Measurements from ENCODE around the gene MYMX.
A peak's percentile ranks its signal among the peaks of the same experiment; 100 is the strongest.

Gene MYMX

DNA sequence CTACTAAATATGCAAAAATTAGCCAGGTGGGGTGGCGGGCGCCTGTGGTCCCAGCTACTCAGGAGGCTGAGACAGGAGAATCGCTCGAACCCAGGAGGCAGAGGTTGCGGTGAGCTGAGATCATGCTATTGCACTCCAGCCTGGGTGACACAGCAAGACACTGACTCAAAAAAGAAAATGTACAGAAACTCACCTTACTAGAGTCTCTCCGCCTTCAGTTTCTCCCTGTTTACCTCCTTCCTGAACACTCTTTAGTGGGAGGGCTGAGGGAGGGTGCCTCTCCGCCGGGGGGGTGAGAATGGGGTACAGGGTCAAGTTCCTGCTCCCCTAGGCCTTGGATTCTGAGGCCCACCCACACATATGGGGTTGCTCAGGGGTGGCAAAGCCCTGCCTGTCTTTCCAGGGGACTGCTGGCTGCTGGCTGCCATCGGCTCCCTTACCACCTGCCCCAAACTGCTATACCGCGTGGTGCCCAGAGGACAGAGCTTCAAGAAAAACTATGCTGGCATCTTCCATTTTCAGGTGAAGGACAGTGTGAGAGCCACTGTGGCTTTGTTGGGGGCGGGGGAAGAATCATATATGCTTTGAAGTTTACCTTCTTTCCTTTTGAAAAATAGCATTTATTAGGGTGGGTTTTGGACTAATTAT is 44.7 kb upstream of the MYMX start:
- no peak overlapping the region for H4K8ac ChIP-seq (ENCODE audit: low read depth, low read length)
- no peak overlapping the region for H4K12ac ChIP-seq (ENCODE audit: low read depth, low read length)
- peaks cover 7 to 10% of the 10 kb centered on the region in 2 experiments for H3K4me1 ChIP-seq (ENCODE audit: control insufficient read depth in 1 of 2, insufficient read depth in 2 of 2, low read length in 2 of 2)
- H3K27ac ChIP-seq (ENCODE audit: low read depth, low read length), result no peak overlapping the region
- H3K4me2 ChIP-seq (ENCODE audit: low read length), result no peak overlapping the region
- no peaks in the 10 kb centered on the region for H3K36me3 ChIP-seq (ENCODE audit: control insufficient read depth in 1 of 2, insufficient read depth in 2 of 2, low read length in 2 of 2)
- H3K4me3 ChIP-seq (ENCODE audit: low read depth, low read length), result no peak overlapping the region
- H3K9ac ChIP-seq (ENCODE audit: low read length), result no peak overlapping the region
- no peak for DNase-seq
- H2AFZ ChIP-seq (ENCODE audit: insufficient read depth, low read length, poor library complexity), result no peak overlapping the region
- H2AK5ac ChIP-seq (ENCODE audit: low read length), result peak overlapping the region; percentile 18
- H2BK5ac ChIP-seq (ENCODE audit: low read depth, low read length, poor library complexity), result no peak overlapping the region
- no peak overlapping the region for H3K18ac ChIP-seq (ENCODE audit: low read length)
- no peak overlapping the region for H2BK12ac ChIP-seq (ENCODE audit: low read length)
- H3K4ac ChIP-seq (ENCODE audit: low read depth, low read length), result no peak overlapping the region
- H2BK120ac ChIP-seq (ENCODE audit: insufficient read depth, low read length, poor library complexity), result no peak overlapping the region
- H3K27me3 ChIP-seq (ENCODE audit: insufficient read depth, low read length), result no peaks in the 10 kb centered on the region
- H3K79me2 ChIP-seq (ENCODE audit: control insufficient read depth, insufficient read depth, low read length, poor library complexity), result no peaks in the 10 kb centered on the region
- H3K79me1 ChIP-seq (ENCODE audit: low read length), result peaks cover 7% of the 10 kb centered on the region
- H4K91ac ChIP-seq (ENCODE audit: low read depth, low read length), result peak overlapping the region; percentile 7
- WGBS (ENCODE audit: extremely low coverage, insufficient coverage, insufficient read length), result no CpG with 5 or more reads among the region's 12 CpGs
- H3K14ac ChIP-seq (ENCODE audit: low read length), result no peak overlapping the region
- peaks cover 3% of the 10 kb centered on the region for H3K9me3 ChIP-seq (ENCODE audit: insufficient read depth, low read depth, low read length)
- H3K23ac ChIP-seq (ENCODE audit: low read length), result no peak overlapping the region

DNA sequence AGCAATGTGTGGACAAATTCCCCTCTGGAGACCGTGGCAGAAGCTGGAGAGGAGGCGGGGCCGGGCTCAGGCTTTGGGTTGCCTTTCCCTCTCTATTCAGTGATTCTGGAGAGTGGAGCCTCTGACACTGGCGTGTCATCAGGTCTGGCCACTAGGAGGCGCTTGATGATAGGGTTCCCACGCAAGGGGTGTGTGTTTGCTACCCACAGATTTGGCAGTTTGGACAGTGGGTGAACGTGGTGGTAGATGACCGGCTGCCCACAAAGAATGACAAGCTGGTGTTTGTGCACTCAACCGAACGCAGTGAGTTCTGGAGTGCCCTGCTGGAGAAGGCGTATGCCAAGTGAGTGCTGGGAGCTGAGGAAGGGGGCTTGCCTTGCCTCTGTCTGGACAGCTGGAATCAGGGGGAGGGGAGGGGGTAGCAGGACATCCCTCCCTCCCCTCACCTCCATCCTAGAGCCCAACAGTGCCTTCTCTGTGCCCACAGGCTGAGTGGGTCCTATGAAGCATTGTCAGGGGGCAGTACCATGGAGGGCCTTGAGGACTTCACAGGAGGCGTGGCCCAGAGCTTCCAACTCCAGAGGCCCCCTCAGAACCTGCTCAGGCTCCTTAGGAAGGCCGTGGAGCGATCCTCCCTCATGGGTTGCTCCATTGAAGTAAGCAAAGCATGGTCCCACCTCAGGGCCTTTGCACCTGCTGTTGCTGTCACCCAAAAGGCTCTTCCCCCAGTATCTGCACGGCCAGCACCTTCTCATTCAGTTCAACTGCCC is 43.8 kb upstream of the MYMX start:
- H2BK12ac ChIP-seq (ENCODE audit: low read length), result peak overlapping the region; percentile 25
- peaks cover 5% of the 10 kb centered on the region for H3K9me3 ChIP-seq (ENCODE audit: insufficient read depth, low read depth, low read length)
- H4K8ac ChIP-seq (ENCODE audit: low read depth, low read length), result no peak overlapping the region
- no peak overlapping the region for H2BK5ac ChIP-seq (ENCODE audit: low read depth, low read length, poor library complexity)
- H2BK120ac ChIP-seq (ENCODE audit: insufficient read depth, low read length, poor library complexity), result peak overlapping the region; percentile 34
- H2AK5ac ChIP-seq (ENCODE audit: low read length), result peak overlapping the region; percentile 16
- H3K36me3 ChIP-seq (ENCODE audit: control insufficient read depth in 1 of 2, insufficient read depth in 2 of 2, low read length in 2 of 2), result no peaks in the 10 kb centered on the region
- no peaks in the 10 kb centered on the region for H3K79me2 ChIP-seq (ENCODE audit: control insufficient read depth, insufficient read depth, low read length, poor library complexity)
- H3K18ac ChIP-seq (ENCODE audit: low read length), result no peak overlapping the region
- no peak overlapping the region for H3K4ac ChIP-seq (ENCODE audit: low read depth, low read length)
- H4K91ac ChIP-seq (ENCODE audit: low read depth, low read length), result peak overlapping the region; percentile 1
- no peak overlapping the region for H2AFZ ChIP-seq (ENCODE audit: insufficient read depth, low read length, poor library complexity)
- no peak overlapping the region for H4K12ac ChIP-seq (ENCODE audit: low read depth, low read length)
- no peak overlapping the region for H3K9ac ChIP-seq (ENCODE audit: low read length)
- WGBS (ENCODE audit: extremely low coverage, insufficient coverage, insufficient read length), result no CpG with 5 or more reads among the region's 15 CpGs
- H3K27ac ChIP-seq (ENCODE audit: low read depth, low read length), result no peak overlapping the region
- peak; percentile 76 to 95 for DNase-seq
- no peaks in the 10 kb centered on the region for H3K27me3 ChIP-seq (ENCODE audit: insufficient read depth, low read length)
- peaks cover 16% of the 10 kb centered on the region for H3K79me1 ChIP-seq (ENCODE audit: low read length)
- peak overlapping the region; percentile 2 for H3K14ac ChIP-seq (ENCODE audit: low read length)
- no peak overlapping the region for H3K4me3 ChIP-seq (ENCODE audit: low read depth, low read length)
- H3K23ac ChIP-seq (ENCODE audit: low read length), result no peak overlapping the region
- H3K4me2 ChIP-seq (ENCODE audit: low read length), result no peak overlapping the region
- H3K4me1 ChIP-seq (ENCODE audit: control insufficient read depth in 1 of 2, insufficient read depth in 2 of 2, low read length in 2 of 2), result peaks cover 14 to 17% of the 10 kb centered on the region in 2 experiments

DNA sequence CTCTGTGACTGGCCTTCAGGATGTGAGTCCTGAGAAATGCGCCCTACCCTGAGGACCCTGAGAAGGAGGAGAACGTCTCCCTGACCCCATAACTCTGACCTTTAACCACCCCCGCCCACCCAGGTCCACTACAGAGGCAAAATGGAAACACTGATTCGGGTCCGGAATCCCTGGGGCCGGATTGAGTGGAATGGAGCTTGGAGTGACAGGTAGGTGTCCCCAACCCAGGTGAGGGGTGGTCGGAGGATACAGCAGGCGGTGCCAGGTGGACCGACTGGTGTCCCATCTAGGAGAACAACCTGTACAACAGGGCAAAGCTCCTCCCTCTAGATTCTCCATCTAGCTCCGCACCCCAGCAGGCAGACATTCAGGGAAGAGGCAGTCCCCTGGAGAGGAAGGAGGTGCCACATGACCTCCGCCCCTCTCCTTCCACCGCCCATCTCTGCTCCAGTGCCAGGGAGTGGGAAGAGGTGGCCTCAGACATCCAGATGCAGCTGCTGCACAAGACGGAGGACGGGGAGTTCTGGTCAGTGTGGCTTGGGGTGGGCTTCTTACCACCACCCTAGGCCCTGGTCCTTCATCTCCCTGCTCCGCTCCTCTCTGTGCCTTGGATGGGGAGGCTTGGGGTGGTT is 40.5 kb upstream of the MYMX start:
- whole genome bisulfite sequencing (ENCODE audit: extremely low coverage, insufficient coverage, insufficient read length), result no CpG with 5 or more reads among the region's 15 CpGs

DNA sequence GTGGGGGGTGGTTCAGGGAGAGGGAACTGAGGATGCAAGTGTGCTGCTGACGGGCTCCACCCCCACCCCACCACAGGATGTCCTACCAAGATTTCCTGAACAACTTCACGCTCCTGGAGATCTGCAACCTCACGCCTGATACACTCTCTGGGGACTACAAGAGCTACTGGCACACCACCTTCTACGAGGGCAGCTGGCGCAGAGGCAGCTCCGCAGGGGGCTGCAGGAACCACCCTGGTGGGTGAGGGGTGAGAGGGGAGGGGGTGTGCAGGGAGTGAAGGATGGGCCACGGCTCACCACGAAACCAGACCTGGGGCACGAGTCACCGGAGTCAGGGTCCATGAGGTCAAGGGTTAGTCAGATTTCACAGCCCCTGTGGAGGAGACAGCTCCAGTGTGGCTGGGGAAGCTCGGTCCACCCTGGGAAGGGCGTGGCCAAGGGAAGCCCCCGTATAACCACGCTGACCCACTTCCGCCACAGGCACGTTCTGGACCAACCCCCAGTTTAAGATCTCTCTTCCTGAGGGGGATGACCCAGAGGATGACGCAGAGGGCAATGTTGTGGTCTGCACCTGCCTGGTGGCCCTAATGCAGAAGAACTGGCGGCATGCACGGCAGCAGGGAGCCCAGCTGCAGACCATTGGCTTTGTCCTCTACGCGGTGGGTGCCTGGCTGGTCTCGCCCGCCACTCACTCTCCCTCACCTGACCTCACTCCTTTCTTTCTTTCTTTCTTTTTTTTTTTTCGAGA is 39.8 kb upstream of the MYMX start:
- peak; percentile 8 to 35 for DNase-seq
- Histone ChIP-seq H3K9me3 (ENCODE audit: insufficient read depth, low read depth, low read length) (peaks cover 5% of the 10 kb centered on the region), H3K79me2 (ENCODE audit: control insufficient read depth, insufficient read depth, low read length, poor library complexity) (no peaks in the 10 kb centered on the region), H3K27me3 (ENCODE audit: insufficient read depth, low read length) (no peaks in the 10 kb centered on the region), H4K12ac (ENCODE audit: low read depth, low read length) (no peak overlapping the region), H2BK120ac (ENCODE audit: insufficient read depth, low read length, poor library complexity) (peak overlapping the region; percentile 24), H3K79me1 (ENCODE audit: low read length) (peaks cover 29% of the 10 kb centered on the region), H3K23ac (ENCODE audit: low read length) (no peak overlapping the region), H2AFZ (ENCODE audit: insufficient read depth, low read length, poor library complexity) (peak overlapping the region; percentile 3), H3K4me3 (ENCODE audit: low read depth, low read length) (no peak overlapping the region), H3K4ac (ENCODE audit: low read depth, low read length) (peak overlapping the region; percentile 18), H3K9ac (ENCODE audit: low read length) (no peak overlapping the region), H3K18ac (ENCODE audit: low read length) (peak overlapping the region; percentile 10), H3K36me3 (ENCODE audit: control insufficient read depth in 1 of 2, insufficient read depth in 2 of 2, low read length in 2 of 2) (no peaks in the 10 kb centered on the region), H3K27ac (ENCODE audit: low read depth, low read length) (peak overlapping the region; percentile 95), H2AK5ac (ENCODE audit: low read length) (peak overlapping the region; percentile 36), H3K14ac (ENCODE audit: low read length) (peak overlapping the region; percentile 75), H3K4me1 (ENCODE audit: control insufficient read depth in 1 of 2, insufficient read depth in 2 of 2, low read length in 2 of 2) (peaks cover 18 to 29% of the 10 kb centered on the region in 2 experiments), H3K4me2 (ENCODE audit: low read length) (no peak overlapping the region), H2BK12ac (ENCODE audit: low read length) (peak overlapping the region; percentile 55), H4K8ac (ENCODE audit: low read depth, low read length) (peak overlapping the region; percentile 40), H4K91ac (ENCODE audit: low read depth, low read length) (peak overlapping the region; percentile 60), H2BK5ac (ENCODE audit: low read depth, low read length, poor library complexity) (peak overlapping the region; percentile 87)
- WGBS (ENCODE audit: extremely low coverage, insufficient coverage, insufficient read length), result no CpG with 5 or more reads among the region's 24 CpGs

More for the DNA sequence above, 40.5 kb upstream of the MYMX start:
- Histone ChIP-seq H2AFZ (ENCODE audit: insufficient read depth, low read length, poor library complexity) (no peak overlapping the region), H3K9ac (ENCODE audit: low read length) (no peak overlapping the region), H3K4me3 (ENCODE audit: low read depth, low read length) (peak overlapping the region; percentile 3), H2BK12ac (ENCODE audit: low read length) (peak overlapping the region; percentile 55), H3K27me3 (ENCODE audit: insufficient read depth, low read length) (no peaks in the 10 kb centered on the region), H3K9me3 (ENCODE audit: insufficient read depth, low read depth, low read length) (peaks cover 5% of the 10 kb centered on the region), H3K4ac (ENCODE audit: low read depth, low read length) (no peak overlapping the region), H3K18ac (ENCODE audit: low read length) (no peak overlapping the region), H3K36me3 (ENCODE audit: control insufficient read depth in 1 of 2, insufficient read depth in 2 of 2, low read length in 2 of 2) (no peaks in the 10 kb centered on the region), H4K12ac (ENCODE audit: low read depth, low read length) (no peak overlapping the region), H3K14ac (ENCODE audit: low read length) (peak overlapping the region; percentile 75), H2AK5ac (ENCODE audit: low read length) (peak overlapping the region; percentile 2), H2BK5ac (ENCODE audit: low read depth, low read length, poor library complexity) (no peak overlapping the region), H3K79me2 (ENCODE audit: control insufficient read depth, insufficient read depth, low read length, poor library complexity) (no peaks in the 10 kb centered on the region), H3K4me1 (ENCODE audit: control insufficient read depth in 1 of 2, insufficient read depth in 2 of 2, low read length in 2 of 2) (peaks cover 18 to 29% of the 10 kb centered on the region in 2 experiments), H3K79me1 (ENCODE audit: low read length) (peaks cover 29% of the 10 kb centered on the region), H3K4me2 (ENCODE audit: low read length) (no peak overlapping the region), H4K91ac (ENCODE audit: low read depth, low read length) (peak overlapping the region; percentile 60), H3K27ac (ENCODE audit: low read depth, low read length) (no peak overlapping the region), H3K23ac (ENCODE audit: low read length) (no peak overlapping the region), H2BK120ac (ENCODE audit: insufficient read depth, low read length, poor library complexity) (peak overlapping the region; percentile 24), H4K8ac (ENCODE audit: low read depth, low read length) (peak overlapping the region; percentile 40)
- no peak for DNase-seq
